NB4 (cell line): ENCODE data around the gene PRSS2.

Experiments
- TF ChIP-seq, protein P1 (sequence below): IDR thresholded peaks from one replicate; pipeline ENCODE4 v1.5.1; 2012; ENCODE audit warnings: low read depth, low read length
- TF ChIP-seq, protein P2 (sequence below): IDR thresholded peaks from 2 replicates; pipeline ENCODE4 v1.6.1; 2011; ENCODE audit warnings: low read depth, low read length

DNA sequence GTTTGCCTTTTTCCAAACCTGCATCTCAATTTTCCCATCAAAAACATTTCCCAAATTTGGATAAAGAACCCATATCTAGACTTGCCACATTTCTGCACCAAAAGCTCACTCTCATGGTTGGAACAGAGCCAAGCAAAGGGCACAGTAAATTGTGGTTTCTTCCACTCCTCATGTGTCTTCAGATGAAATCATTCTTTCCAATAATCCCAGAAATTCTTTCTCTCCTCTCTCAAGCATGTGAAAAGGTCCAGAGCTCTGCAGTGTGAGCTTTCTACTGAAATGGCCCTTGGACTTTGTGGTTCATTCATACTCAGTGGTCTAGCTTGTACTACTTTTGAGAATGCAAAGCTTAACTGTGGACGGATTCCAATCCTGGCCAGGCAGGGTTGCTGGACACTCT lies 19.8 kb downstream of the PRSS2 start:
- TF ChIP-seq, protein P1, sequence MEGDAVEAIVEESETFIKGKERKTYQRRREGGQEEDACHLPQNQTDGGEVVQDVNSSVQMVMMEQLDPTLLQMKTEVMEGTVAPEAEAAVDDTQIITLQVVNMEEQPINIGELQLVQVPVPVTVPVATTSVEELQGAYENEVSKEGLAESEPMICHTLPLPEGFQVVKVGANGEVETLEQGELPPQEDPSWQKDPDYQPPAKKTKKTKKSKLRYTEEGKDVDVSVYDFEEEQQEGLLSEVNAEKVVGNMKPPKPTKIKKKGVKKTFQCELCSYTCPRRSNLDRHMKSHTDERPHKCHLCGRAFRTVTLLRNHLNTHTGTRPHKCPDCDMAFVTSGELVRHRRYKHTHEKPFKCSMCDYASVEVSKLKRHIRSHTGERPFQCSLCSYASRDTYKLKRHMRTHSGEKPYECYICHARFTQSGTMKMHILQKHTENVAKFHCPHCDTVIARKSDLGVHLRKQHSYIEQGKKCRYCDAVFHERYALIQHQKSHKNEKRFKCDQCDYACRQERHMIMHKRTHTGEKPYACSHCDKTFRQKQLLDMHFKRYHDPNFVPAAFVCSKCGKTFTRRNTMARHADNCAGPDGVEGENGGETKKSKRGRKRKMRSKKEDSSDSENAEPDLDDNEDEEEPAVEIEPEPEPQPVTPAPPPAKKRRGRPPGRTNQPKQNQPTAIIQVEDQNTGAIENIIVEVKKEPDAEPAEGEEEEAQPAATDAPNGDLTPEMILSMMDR = no peak
- TF ChIP-seq, protein P2, sequence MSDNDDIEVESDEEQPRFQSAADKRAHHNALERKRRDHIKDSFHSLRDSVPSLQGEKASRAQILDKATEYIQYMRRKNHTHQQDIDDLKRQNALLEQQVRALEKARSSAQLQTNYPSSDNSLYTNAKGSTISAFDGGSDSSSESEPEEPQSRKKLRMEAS = no peak
